Measurements from ENCODE around the gene PRICKLE4. TPM values are rescaled to one million over a fixed set of nuclear protein-coding genes. Genes with fewer than 3 reads are reported as not detected.

Gene PRICKLE4
- polyA plus RNA-seq, 1 donor from 2014 or later, result 1.3 TPM

DNA sequence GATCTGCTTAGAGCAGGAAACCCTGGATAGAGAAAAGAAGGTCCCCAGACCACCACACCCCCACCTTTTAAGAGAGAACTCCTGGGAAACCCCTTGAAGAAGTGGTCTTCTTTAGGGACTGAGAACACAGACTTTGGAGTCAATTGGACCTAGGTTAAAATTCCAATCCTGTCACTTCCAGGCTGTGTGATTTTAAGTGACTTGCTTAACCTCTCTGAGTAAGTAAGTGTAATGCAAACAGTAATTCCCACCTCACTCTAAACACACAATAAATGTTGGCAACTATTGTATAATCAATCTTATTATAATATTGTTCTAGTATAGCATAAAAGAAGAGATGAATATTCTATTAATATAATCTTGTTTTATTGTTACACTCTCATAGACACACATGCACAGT, 48.4 kb upstream of the PRICKLE4 start:
- TF ChIP-seq EZH2 (IDR thresholded peaks at IDR 0.05; ENCODE audit: borderline replicate concordance, insufficient read depth, low read length, poor library complexity, severe bottlenecking), result no peak
- no peak for TF ChIP-seq RAD21 (conservative IDR thresholded peaks at IDR 0.05)
- TF ChIP-seq MXI1 (conservative IDR thresholded peaks at IDR 0.05; ENCODE audit: poor library complexity, severe bottlenecking), result no peak
- no peak for TF ChIP-seq POLR2AphosphoS5 (IDR thresholded peaks at IDR 0.05)
- no peak for TF ChIP-seq TAF1 (IDR thresholded peaks at IDR 0.05; ENCODE audit: low read depth)
- TF ChIP-seq, protein P1, sequence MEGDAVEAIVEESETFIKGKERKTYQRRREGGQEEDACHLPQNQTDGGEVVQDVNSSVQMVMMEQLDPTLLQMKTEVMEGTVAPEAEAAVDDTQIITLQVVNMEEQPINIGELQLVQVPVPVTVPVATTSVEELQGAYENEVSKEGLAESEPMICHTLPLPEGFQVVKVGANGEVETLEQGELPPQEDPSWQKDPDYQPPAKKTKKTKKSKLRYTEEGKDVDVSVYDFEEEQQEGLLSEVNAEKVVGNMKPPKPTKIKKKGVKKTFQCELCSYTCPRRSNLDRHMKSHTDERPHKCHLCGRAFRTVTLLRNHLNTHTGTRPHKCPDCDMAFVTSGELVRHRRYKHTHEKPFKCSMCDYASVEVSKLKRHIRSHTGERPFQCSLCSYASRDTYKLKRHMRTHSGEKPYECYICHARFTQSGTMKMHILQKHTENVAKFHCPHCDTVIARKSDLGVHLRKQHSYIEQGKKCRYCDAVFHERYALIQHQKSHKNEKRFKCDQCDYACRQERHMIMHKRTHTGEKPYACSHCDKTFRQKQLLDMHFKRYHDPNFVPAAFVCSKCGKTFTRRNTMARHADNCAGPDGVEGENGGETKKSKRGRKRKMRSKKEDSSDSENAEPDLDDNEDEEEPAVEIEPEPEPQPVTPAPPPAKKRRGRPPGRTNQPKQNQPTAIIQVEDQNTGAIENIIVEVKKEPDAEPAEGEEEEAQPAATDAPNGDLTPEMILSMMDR (IDR thresholded peaks at IDR 0.05; ENCODE audit: poor library complexity, severe bottlenecking), result no peak
- TF ChIP-seq, protein P2, sequence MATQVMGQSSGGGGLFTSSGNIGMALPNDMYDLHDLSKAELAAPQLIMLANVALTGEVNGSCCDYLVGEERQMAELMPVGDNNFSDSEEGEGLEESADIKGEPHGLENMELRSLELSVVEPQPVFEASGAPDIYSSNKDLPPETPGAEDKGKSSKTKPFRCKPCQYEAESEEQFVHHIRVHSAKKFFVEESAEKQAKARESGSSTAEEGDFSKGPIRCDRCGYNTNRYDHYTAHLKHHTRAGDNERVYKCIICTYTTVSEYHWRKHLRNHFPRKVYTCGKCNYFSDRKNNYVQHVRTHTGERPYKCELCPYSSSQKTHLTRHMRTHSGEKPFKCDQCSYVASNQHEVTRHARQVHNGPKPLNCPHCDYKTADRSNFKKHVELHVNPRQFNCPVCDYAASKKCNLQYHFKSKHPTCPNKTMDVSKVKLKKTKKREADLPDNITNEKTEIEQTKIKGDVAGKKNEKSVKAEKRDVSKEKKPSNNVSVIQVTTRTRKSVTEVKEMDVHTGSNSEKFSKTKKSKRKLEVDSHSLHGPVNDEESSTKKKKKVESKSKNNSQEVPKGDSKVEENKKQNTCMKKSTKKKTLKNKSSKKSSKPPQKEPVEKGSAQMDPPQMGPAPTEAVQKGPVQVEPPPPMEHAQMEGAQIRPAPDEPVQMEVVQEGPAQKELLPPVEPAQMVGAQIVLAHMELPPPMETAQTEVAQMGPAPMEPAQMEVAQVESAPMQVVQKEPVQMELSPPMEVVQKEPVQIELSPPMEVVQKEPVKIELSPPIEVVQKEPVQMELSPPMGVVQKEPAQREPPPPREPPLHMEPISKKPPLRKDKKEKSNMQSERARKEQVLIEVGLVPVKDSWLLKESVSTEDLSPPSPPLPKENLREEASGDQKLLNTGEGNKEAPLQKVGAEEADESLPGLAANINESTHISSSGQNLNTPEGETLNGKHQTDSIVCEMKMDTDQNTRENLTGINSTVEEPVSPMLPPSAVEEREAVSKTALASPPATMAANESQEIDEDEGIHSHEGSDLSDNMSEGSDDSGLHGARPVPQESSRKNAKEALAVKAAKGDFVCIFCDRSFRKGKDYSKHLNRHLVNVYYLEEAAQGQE (IDR thresholded peaks at IDR 0.05; ENCODE audit: borderline replicate concordance), result no peak
- TF ChIP-seq SMC3 (conservative IDR thresholded peaks at IDR 0.05; ENCODE audit: poor library complexity), result no peak
- no peak for TF ChIP-seq EP300 (conservative IDR thresholded peaks at IDR 0.05; ENCODE audit: poor library complexity, severe bottlenecking)
- H4K20me1 ChIP-seq (ENCODE audit: insufficient read depth), result no peaks in the 10 kb centered on the region
- no peaks in the 10 kb centered on the region for H3K9me2 ChIP-seq (ENCODE audit: insufficient read depth, low read length)
- H3K4me2 ChIP-seq (ENCODE audit: low read length), result no peak overlapping the region
- no peak overlapping the region for H3K9ac ChIP-seq (ENCODE audit: low read length)
- no peaks in the 10 kb centered on the region for H3K9me3 ChIP-seq (ENCODE audit: low read length)
- H3K27ac ChIP-seq (ENCODE audit: low read length), result no peak overlapping the region
- H3K4me3 ChIP-seq (ENCODE audit: low read length), result no peak overlapping the region
- no peak overlapping the region for H2AFZ ChIP-seq (ENCODE audit: low read depth, low read length)
- no peaks in the 10 kb centered on the region for H3K79me2 ChIP-seq (replicated peaks; ENCODE audit: insufficient read depth, low read length)
- no peaks in the 10 kb centered on the region for H3K36me3 ChIP-seq (ENCODE audit: insufficient read depth, low read length)
- H3F3A ChIP-seq (ENCODE audit: insufficient read depth, low read length, poor library complexity, severe bottlenecking), result no peaks in the 10 kb centered on the region
- H3K27me3 ChIP-seq (ENCODE audit: insufficient read depth, low read depth, low read length), result peaks cover 22% of the 10 kb centered on the region

DNA sequence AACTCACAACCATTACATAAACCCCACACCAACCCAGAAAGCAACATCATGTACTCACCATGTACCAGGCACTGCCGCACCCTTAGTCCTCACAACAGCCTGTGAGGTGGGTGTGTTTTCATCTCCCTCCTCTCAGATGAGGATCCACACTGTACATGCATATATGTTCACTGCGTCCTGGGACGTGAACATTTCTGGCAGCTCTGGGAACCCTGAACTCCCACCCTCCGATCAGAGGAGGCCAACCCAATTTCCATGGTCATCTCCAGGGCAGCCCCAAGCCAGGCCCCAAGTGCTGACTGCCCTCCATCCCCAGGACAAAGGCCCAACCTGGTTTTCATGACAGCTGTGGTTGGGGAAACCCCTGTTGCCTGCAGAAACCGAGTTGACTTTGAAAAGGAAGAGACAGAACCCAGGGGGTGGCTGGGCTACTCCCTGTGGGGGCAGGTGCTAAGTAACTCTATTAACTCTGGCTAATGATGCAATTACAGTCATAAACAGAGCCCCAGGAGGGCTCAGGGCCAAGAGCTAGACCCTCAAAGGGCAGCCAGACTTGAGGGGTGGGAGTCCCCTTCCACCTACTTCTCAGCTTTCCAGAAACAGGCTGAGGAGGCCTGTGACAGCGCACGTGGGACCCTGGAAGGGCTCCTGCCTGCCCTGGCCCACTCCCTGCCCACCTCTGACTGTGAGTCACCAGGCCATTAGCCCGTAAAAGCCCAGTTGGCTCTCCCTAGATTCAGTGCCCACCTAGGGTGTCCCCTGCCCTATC, 47.8 kb upstream of the PRICKLE4 start:
- no peaks in the 10 kb centered on the region for H3K9me3 ChIP-seq (ENCODE audit: low read length)
- TF ChIP-seq TAF1 (IDR thresholded peaks at IDR 0.05; ENCODE audit: low read depth), result no peak
- no peak for TF ChIP-seq RAD21 (conservative IDR thresholded peaks at IDR 0.05)
- no peak for TF ChIP-seq SMC3 (conservative IDR thresholded peaks at IDR 0.05; ENCODE audit: poor library complexity)
- no peak for TF ChIP-seq EP300 (conservative IDR thresholded peaks at IDR 0.05; ENCODE audit: poor library complexity, severe bottlenecking)
- TF ChIP-seq, protein P1 (IDR thresholded peaks at IDR 0.05; ENCODE audit: poor library complexity, severe bottlenecking), result no peak
- TF ChIP-seq POLR2AphosphoS5 (IDR thresholded peaks at IDR 0.05), result no peak
- TF ChIP-seq, protein P2 (IDR thresholded peaks at IDR 0.05; ENCODE audit: borderline replicate concordance), result no peak
- TF ChIP-seq MXI1 (conservative IDR thresholded peaks at IDR 0.05; ENCODE audit: poor library complexity, severe bottlenecking), result no peak
- TF ChIP-seq EZH2 (IDR thresholded peaks at IDR 0.05; ENCODE audit: borderline replicate concordance, insufficient read depth, low read length, poor library complexity, severe bottlenecking), result no peak
- H3K27ac ChIP-seq (ENCODE audit: low read length), result no peak overlapping the region
- H2AFZ ChIP-seq (ENCODE audit: low read depth, low read length), result no peak overlapping the region
- no peaks in the 10 kb centered on the region for H3K79me2 ChIP-seq (replicated peaks; ENCODE audit: insufficient read depth, low read length)
- no peak overlapping the region for H3K9ac ChIP-seq (ENCODE audit: low read length)
- no peaks in the 10 kb centered on the region for H3F3A ChIP-seq (ENCODE audit: insufficient read depth, low read length, poor library complexity, severe bottlenecking)
- no peak overlapping the region for H3K4me2 ChIP-seq (ENCODE audit: low read length)
- no peaks in the 10 kb centered on the region for H3K36me3 ChIP-seq (ENCODE audit: insufficient read depth, low read length)
- no peaks in the 10 kb centered on the region for H4K20me1 ChIP-seq (ENCODE audit: insufficient read depth)
- H3K9me2 ChIP-seq (ENCODE audit: insufficient read depth, low read length), result no peaks in the 10 kb centered on the region
- peaks cover 22% of the 10 kb centered on the region for H3K27me3 ChIP-seq (ENCODE audit: insufficient read depth, low read depth, low read length)
- no peak overlapping the region for H3K4me3 ChIP-seq (ENCODE audit: low read length)
